Nucleus accumbens (tissue), 56 donors: ENCODE measurements around the gene DSCAML1.

Experiments
- DNase-seq, 56 donors: peaks; one replicate each; lab custom pipeline; 2025; lab: John Stamatoyannopoulos, UW

The DSCAML1 gene

DNA sequence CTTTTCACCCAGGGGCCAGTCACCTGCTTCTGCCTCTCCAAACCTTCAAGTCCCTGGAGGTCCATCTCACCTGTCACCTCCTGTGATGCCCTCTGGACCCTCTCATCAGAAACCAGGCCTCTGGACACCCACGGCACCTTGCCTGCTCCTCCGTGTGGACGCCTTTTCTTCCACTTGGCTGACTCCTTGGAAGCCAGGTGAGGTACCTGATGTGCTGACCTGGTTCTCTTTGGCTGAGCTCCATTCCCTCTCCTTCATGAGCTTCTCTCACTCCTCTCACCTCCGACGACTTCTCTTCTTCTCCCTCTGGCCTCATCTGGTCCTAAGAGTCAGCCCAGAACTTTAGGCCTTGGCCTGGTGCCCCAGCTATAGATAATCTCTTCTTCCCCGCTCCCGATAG is 370.1 kb downstream of the DSCAML1 start:
- DNase-seq: no peak

GRCh38 chr11:117426297-117426685 is 370.7 kb downstream of the DSCAML1 start:
- DNase-seq: peak in 52 of 56 donors; percentile 18 to 88 (median 68)

DNA sequence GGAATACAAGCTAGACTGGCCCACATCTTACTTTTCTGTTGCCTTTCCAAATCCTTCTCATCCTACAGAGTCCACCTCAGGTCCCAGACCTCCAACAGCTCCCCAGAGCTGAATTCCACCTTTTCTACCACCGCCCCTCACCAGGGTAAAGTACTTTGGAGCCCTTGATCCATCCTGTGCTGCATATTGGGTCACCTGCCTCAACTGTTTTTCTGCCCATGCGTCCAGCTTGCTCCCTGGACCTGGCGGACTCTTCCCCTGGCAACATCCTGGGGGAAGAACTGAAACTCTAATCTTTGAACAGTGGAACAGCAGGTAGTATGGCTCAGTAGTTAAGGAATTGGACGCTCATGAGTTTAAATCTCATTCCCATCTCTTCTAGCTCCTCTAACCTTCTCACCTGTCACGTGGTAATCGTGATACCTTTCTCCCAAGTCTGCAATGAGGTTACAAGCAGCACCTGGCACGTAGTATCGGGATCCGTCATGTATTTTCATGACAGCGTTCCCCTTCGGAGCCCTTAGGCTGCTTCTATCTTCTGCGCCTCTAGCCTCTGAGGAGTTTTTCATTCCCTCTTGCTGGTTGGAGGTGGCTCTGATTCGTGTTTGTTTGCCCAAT is 371.2 kb downstream of the DSCAML1 start:
- no peak for DNase-seq

- DNase-seq: no peak
These were observed 372.2 kb downstream of the DSCAML1 start for GRCh38 chr11:117424781-117425180.

DNA sequence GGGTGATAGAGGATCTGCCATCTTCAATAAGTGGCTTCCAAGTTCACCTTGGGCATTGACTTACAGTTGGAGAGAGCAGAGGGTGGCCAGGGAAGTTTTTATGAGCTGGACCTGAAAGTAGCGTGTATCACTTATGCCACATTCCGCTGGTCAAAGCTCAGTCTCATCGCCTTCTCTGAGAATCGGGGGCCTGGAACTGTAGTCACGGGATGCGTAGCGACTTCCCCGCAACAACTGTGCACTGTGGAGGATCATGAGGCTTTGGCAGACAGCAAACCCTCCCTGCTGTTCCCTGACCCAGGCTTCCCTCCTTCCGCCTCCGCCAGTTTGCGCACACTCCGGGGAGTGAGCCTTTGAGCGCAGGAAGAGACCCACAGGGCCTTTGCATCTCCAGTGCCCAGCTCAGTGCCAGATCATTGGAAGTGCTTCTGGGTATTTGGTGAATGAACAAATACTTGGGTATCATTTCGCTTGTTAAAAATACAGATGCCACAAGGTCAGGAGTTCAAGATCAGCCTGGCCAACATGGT is 373.9 kb downstream of the DSCAML1 start:
- DNase-seq: no peak

GRCh38 chr11:117421476-117421875 is 375.5 kb downstream of the DSCAML1 start:
- no peak for DNase-seq

DNA sequence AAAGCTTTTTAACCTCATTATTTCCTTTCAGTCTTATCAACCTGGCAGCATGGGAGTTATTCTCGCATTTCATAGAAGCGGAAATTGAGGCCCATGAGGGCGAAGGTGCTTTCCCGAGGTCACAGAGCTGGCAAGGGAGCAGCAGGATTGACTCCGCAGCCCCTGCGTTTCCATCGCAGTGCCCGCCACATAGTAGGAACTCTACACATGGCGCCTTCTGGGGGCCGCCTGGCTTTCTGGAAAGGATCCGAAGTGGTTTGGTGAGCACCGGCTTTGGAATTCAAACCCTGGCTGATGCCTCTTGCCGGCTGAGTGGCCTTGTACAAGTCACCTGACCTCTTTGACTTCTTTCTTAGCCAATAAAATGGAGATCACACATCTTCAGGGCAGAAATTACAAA is 376.0 kb downstream of the DSCAML1 start:
- DNase-seq: no peak

DNA sequence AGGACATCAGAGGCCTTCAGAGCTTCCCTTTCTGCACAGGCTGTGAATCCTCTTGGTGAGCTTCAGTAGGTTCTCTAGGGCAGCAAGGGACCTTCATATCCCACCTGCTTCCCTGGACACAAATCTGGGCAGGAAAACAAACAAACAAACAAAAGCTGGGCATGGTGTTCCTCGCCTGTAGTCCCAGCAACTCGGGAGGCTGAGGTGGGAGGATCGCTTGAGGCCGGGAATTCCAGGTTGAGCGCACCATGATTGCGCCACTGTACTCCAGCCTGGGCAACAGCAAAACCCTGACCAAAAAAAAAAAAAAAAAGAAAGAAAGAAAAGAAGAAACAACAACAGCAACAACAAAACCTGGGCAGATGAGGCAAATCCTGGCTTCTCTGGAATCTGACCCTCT is 376.4 kb downstream of the DSCAML1 start:
- DNase-seq: no peak

DNA sequence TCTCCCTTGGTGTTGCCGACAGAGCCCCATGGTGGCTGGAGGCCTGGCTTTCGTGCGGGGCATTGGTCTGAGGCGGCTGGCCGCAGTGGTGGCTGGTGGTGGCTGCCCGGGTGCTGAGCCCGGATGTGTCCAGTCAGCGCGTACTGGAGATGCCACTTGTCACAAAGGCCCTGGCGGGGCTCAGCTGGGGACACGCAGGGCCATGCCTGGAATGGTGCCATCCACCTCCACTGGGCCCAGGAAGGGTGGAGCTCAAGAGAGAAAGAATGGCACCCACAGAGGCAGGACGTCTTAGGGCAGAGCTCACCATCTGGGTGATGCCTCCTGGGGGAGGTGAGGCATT is 376.9 kb downstream of the DSCAML1 start:
- no peak for DNase-seq

- no peak for DNase-seq
These were observed 377.4 kb downstream of the DSCAML1 start for GRCh38 chr11:117419482-117420142.

DNA sequence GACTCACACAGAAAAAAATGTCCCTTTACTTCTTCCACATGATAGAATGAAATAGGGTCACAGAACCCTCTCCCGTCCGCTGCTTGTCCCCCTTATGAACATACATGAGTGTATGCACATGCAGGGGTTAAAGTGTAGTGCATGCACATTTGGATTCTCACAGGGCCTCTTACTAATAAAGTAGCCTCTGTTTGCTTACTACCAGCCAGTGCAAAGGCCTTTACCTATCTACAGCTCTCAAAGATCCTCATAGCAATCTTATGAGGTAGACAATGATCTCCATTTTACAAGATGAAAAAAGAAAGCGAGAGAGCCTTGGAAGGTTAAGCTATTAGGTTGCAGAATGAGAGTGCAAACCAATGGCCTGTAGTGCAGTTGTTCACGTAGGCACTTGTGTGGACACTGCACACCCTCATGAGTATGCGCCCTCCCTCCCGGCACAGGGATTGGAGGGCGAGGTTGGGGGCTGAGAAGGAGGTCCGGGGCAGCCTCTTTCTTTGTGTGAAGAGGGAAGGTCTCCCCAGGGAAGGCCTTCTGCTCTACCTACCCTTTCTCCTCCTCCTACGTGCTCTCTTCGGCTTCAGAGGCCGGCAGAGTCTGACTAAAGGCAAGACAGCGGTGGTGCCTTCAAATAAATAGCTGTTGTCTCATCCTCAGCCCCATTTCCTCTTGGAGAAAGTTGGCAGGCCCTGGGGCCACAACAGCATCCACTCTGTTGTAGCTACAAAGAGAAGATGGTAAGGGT is 378.1 kb downstream of the DSCAML1 start:
- no peak for DNase-seq

- no peak for DNase-seq
These were observed 379.2 kb downstream of the DSCAML1 start for GRCh38 chr11:117417856-117418255.

DNA sequence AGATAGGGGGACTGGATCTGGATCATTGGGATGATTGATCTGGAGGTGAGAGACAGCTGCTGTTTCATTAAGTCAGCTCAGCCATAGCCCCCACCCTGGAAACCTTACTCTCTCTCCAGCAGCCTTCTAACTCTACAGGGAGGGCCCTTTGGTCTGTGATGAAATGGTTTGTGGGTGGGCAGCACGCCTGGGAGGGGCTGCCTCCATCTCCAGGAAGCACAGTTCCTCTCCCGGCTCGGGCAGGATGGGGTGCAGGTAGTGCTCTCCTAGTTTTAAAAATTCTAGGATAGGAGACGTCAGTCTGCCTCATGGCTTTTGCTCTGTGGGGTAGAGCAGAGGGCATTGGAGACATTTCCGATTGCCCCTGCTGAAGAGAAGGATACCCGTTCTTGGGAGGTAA is 379.7 kb downstream of the DSCAML1 start:
- no peak for DNase-seq

DNA sequence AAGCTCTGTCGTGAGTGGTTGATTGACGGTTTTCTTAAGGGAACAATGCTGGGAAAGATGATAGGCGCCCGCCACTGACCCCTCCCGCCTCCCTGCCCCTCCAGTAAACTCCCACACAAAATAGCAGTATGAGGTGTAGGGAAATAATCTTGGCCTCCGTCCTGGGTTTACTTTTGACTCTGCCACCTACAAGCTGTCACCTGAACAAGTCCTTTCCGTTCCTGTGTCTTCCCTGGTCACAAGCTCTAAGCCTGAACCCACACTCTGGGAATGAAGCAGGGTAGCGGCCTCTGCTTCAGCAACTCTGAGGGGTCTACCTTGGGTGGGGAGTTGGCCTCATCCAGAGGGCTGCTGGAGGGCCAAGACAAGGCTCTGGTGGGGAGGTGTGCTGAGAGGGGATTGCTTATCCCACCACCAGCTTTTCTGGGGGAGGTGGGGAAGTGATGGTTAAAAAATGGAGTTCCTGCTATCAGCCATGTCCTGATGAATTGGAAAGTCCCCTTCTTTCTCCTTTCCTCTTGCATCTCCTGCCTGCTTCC is 381.6 kb downstream of the DSCAML1 start:
- no peak for DNase-seq

DNA sequence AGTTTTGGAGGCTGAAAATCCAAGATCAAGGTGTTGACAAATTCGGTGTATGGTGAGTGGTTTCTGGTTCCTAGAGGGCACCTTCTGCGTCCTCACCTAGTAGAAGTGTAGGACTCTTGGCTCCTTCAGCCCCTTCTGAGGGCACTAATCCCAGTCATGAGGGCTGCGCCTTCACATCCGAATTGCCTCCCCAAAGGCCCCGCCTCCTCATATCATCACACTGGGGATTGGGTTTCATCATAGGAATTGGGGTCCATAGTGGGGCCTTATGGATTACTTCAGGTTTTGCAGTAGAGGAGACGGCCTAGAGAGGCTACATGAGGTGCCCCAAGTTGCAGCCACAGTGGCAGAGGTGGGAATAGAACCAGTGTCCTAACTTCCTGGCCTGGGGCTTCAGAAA is 382.3 kb downstream of the DSCAML1 start:
- no peak for DNase-seq

- no peak for DNase-seq
These were observed 383.4 kb downstream of the DSCAML1 start for GRCh38 chr11:117413616-117414015.

DNA sequence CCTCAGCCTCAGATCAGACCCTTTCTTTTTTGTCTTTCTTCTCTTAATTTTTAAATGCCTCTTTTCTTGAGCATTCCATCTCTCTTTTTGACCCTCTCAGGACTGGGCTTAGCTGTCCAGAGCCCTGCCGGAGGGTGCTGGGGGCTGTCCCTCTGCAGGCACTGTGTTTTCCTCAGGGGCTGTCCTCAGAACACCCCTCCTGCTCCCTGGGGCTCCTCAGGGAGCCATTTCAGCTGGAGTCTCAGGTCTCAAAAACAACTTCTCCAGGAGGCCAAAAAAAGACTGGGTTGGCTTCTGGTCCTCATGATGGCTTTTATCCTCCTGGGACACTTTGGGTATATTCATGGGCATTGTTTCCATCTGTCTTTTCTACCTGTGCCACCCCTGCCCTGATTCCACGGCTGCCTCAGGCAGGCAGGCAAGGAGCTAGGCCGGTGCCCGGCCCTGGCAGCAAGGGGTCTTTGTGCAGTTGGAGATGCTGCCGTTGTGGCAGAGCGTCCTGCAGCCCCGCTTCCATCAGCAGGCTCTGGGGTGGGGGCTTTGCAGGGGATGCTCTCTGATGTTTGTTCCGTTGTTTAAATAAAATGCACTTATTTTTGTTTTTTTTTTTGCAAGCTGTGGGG is 384.3 kb downstream of the DSCAML1 start:
- DNase-seq: no peak

- no peak for DNase-seq
These were observed 384.8 kb downstream of the DSCAML1 start for GRCh38 chr11:117412176-117412575.

DNA sequence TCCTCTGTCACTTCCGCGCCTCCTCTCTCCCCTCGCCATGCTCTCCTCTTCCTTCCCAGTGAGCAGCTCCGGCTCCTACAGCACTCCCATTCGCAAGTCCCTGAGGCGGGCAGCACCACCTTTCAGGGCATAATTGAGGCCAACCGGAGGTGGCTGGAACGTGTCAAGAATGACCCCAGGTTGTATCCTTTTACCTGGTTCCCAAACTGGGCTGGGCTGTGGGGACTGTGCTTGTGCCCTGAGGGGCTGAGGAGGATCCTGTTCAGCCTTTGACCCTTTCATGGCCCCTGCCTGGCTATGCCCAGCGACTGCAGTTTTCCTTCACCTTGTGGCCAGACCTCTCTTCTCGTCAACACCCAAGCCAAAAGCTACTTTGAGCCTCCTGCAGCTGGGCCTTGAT is 385.3 kb downstream of the DSCAML1 start:
- no peak for DNase-seq

GRCh38 chr11:117410861-117411710 is 385.9 kb downstream of the DSCAML1 start:
- no peak for DNase-seq
